ENCODE data around the gene SLAMF7.

DNA sequence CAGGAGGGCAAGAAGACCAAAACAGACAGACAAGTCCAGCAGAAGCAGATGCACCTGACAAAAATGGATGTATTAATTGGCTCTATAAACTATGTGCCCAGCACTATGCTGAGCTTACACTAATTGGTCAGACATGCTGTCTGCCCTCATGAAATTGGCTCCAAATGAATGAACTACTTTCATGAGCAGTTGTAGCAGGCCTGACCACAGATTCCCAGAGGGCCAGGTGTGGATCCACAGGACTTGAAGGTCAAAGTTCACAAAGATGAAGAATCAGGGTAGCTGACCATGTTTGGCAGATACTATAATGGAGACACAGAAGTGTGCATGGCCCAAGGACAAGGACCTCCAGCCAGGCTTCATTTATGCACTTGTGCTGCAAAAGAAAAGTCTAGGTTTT is 14.5 kb downstream of the SLAMF7 start:
- TF ChIP-seq POLR2A (IDR thresholded peaks at IDR 0.05; ENCODE audit: low read length) (no peak), GATA1 (IDR thresholded peaks at IDR 0.05; ENCODE audit: low read depth, low read length) (no peak)

All from erythroblast (primary cell).